Mucosa of descending colon (tissue), 3 donors: ENCODE data around the gene KIRREL3. TPM values are rescaled to one million over a fixed set of nuclear protein-coding genes. Genes with fewer than 3 reads are reported as not detected.

Experiments used
- microRNA-seq: library from miRNA; unstranded; fragments of <30 nt; microRNA quantifications from one replicate; pipeline ENCODE4, GENCODE V29; 2019
- total RNA-seq, 3 donors: library from RNA; stranded (reverse); fragmentation: NEBNext Ultra II Directional in 2 of 3; extraction: Animal tissue kit (Norgen Biotek cat#: 25700) in 2 of 3; gene quantifications; one replicate each; pipeline versions ENCODE4 v1.2.1 to v1.2.4, GENCODE V29; 2021 to 2023
- donor health status: DM: no; HTN: no; CAD: no; lungs with moderate emphysema.
- donor health status: DM: no; HTN: no; CAD: no.
- donor health status: DM: no; HTN: yes; CAD: no.

KIRREL3 gene
- total RNA-seq, 3 donors from 2014 or later, result 0.23 to 2.4 (median 0.70) TPM

Small RNA genes lying within 50 kb of the gene (microRNA-seq; reads per million reads assigned to microRNA genes)
- gene MIR3167, result not detected
